Karpas-422 (cell line): ENCODE data around the gene GABRB2. TPM values are rescaled to one million over a fixed set of nuclear protein-coding genes. Genes with fewer than 3 reads are reported as not detected.

Experiments
- DNase-seq: peaks from one replicate; pipeline ENCODE4 v3.0.0-alpha.2; 2015
- H2AFZ ChIP-seq: fragments of 200-600 bp; sonication (generic); 2 replicates; pipeline ENCODE4 v1.6.1; 2014; ENCODE audit warnings: antibody characterized with exemption, low read length, mixed read lengths
- H3K27ac ChIP-seq: fragments of 200-600 bp; sonication (generic); 2 replicates; pipeline ENCODE4 v1.5.1; 2014; ENCODE audit warnings: mild to moderate bottlenecking, low read length, moderate library complexity
- H3K27me3 ChIP-seq: fragments of 200-600 bp; sonication (generic); 2 replicates; pipeline ENCODE4 v1.6.1; 2014; ENCODE audit warnings: low read length, mixed read lengths
- H3K36me3 ChIP-seq: fragments of 200-600 bp; sonication (generic); 2 replicates; pipeline ENCODE4 v1.6.1; 2014; ENCODE audit warnings: low read length, mixed read lengths; ENCODE audit not compliant: insufficient read depth
- H3K4me1 ChIP-seq: fragments of 200-600 bp; sonication (generic); 2 replicates; pipeline ENCODE4 v1.6.1; 2014; ENCODE audit warnings: mild to moderate bottlenecking, low read length, mixed read lengths
- H3K4me2 ChIP-seq: fragments of 200-600 bp; sonication (generic); 2 replicates; pipeline ENCODE4 v1.6.1; 2014; ENCODE audit warnings: low read length, low read depth, mild to moderate bottlenecking; ENCODE audit not compliant: poor library complexity, severe bottlenecking
- H3K4me3 ChIP-seq: fragments of 200-600 bp; sonication (generic); 2 replicates; pipeline ENCODE4 v1.5.1; 2014; ENCODE audit warnings: mild to moderate bottlenecking, antibody characterized with exemption, low read length, mixed read lengths
- H3K79me2 ChIP-seq: fragments of 200-600 bp; sonication (generic); 2 replicates; pipeline ENCODE4 v1.6.1; 2014; ENCODE audit warnings: mild to moderate bottlenecking, low read length, mixed read lengths
- H3K9ac ChIP-seq: fragments of 200-600 bp; sonication (generic); 2 replicates; pipeline ENCODE4 v1.6.0; 2014; ENCODE audit warnings: low read length
- H3K9me2 ChIP-seq: fragments of 200-600 bp; sonication (generic), shearing (Covaris generic); replicated peaks from 2 replicates; pipeline ENCODE4 v1.6.0; 2014; ENCODE audit warnings: mild to moderate bottlenecking, low read length, moderate library complexity; ENCODE audit not compliant: insufficient read depth
- H3K9me3 ChIP-seq: fragments of 300-700, 200-600 bp; sonication (generic); 2 replicates; pipeline ENCODE4 v1.6.1; 2014; ENCODE audit warnings: low read length, mixed read lengths
- H4K20me1 ChIP-seq: fragments of 200-600 bp; sonication (generic); 2 replicates; pipeline ENCODE4 v1.6.1; 2014; ENCODE audit warnings: mild to moderate bottlenecking, antibody characterized with exemption, low read length, low read depth; ENCODE audit not compliant: insufficient read depth
- total RNA-seq: library from RNA; depleted of rRNA; stranded (reverse); fragments of >200 nt; shearing (Covaris generic); gene quantifications from 2 replicates; pipeline ENCODE4 v1.2.3, GENCODE V29; 2014; ENCODE audit warnings: low replicate concordance

GABRB2 gene
- total RNA-seq, 1 experiment from 2014 or later: not detected

DNA sequence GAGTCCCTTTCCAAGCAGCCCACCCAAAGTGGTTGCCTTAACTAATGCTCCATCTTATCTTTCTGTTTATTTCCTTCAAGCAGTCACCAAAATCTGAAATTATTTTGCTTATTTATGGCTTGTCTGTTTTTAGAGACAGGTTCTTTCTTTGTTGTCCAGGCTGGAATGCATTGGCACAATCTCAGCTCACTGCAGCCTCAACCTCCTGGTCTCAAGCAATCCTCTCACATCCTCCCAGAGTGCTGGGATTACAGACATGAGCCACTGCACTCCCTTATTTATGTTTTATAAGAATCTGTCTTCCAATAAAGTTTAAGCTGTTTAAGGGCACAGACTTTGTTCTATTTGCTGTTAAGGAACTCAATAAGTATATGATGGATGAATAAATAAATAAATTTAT, 133.7 kb downstream of the GABRB2 start:
- Histone ChIP-seq H3K79me2 (no peaks in the 10 kb centered on the region), H3K4me2 (no peak overlapping the region), H3K27me3 (no peaks in the 10 kb centered on the region), H3K4me1 (no peaks in the 10 kb centered on the region), H3K36me3 (no peaks in the 10 kb centered on the region), H4K20me1 (no peaks in the 10 kb centered on the region), H3K9ac (no peak overlapping the region), H3K9me2 (0 out of 2 replicates have a peak, but pooled peaks cover 3% of the 10 kb centered on the region), H3K27ac (no peak overlapping the region), H3K4me3 (no peak overlapping the region), H3K9me3 (peaks cover 7% of the 10 kb centered on the region), H2AFZ (no peak overlapping the region)
- DNase-seq: no peak

DNA sequence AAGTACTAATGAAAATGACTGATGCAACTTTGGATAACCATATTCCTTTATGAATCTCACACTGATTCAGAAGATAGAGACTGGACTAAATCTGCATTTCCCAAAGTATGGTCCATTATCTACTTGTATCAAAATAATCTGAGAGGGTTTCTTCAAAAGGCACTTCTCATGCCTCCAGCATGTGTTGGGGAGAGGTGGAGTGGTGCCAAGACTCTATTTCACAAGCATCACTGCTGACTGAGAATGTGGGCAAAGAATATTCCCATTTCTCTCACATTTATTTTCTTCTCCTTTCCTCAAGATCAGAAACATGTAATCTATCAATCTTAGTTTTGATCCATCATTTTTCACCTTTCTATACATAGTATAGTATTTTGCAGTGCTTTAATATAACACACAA, 135.4 kb downstream of the GABRB2 start:
- Histone ChIP-seq H3K27me3 (no peaks in the 10 kb centered on the region), H4K20me1 (no peaks in the 10 kb centered on the region), H3K27ac (no peak overlapping the region), H3K79me2 (no peaks in the 10 kb centered on the region), H3K4me3 (no peak overlapping the region), H3K4me2 (no peak overlapping the region), H3K9me2 (0 out of 2 replicates have a peak, but pooled peaks cover 3% of the 10 kb centered on the region), H2AFZ (no peak overlapping the region), H3K36me3 (no peaks in the 10 kb centered on the region), H3K9ac (no peak overlapping the region), H3K9me3 (peaks cover 6% of the 10 kb centered on the region), H3K4me1 (no peaks in the 10 kb centered on the region)
- no peak for DNase-seq

DNA sequence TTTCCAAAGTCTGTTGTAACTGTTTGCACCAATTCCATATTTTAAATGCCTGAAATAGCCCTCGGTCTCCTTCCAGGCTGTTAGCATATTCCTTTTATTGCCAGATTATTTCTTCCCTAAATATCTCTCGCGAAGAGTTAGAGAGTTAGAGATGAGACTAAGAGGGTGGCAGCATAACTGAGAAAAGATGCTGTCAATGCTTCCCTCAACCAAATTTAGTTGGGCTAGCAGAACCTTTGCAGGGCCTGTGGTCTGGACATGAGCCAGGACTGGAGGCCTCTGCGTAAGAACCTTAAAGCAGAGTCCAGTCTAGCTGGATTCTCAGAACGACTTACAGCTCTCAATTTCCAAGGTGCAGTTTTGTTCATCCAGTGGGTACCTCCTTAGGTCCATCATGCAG, 135.9 kb downstream of the GABRB2 start:
- Histone ChIP-seq H3K9me3 (peaks cover 3% of the 10 kb centered on the region; the same call in 1 of the 2 replicates), H3K4me2 (no peak overlapping the region), H2AFZ (no peak overlapping the region), H4K20me1 (no peaks in the 10 kb centered on the region), H3K27me3 (no peaks in the 10 kb centered on the region), H3K79me2 (no peaks in the 10 kb centered on the region), H3K36me3 (no peaks in the 10 kb centered on the region), H3K4me3 (no peak overlapping the region), H3K27ac (no peak overlapping the region), H3K9me2 (0 out of 2 replicates have a peak, but pooled peaks cover 3% of the 10 kb centered on the region), H3K9ac (no peak overlapping the region), H3K4me1 (no peaks in the 10 kb centered on the region)
- no peak for DNase-seq

DNA sequence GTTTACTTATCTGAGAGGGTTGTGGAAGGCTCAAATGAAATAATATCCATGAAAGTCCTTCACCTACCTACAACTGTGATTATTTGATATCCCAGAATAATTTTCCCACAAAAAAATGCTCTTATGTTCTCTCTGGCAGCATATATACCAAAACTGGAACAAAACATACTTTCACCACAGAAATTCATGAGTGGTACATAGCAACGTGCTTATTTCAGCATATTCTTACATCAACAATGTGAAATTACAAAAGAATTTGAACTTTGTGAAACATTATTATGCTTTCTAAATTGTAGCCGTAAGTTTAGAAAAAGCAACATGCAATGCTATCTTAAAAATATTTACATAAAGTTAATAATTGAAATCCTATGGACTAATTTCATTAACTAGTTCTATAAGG, 137.1 kb downstream of the GABRB2 start:
- Histone ChIP-seq H3K9me3 (peaks cover 3% of the 10 kb centered on the region; the same call in 1 of the 2 replicates), H2AFZ (no peak overlapping the region), H3K79me2 (no peaks in the 10 kb centered on the region), H3K36me3 (no peaks in the 10 kb centered on the region), H4K20me1 (no peaks in the 10 kb centered on the region), H3K27ac (no peak overlapping the region), H3K4me3 (no peak overlapping the region), H3K9ac (no peak overlapping the region), H3K4me2 (no peak overlapping the region), H3K9me2 (0 out of 2 replicates have a peak, but pooled peaks cover 3% of the 10 kb centered on the region), H3K27me3 (no peaks in the 10 kb centered on the region), H3K4me1 (no peaks in the 10 kb centered on the region)
- DNase-seq: no peak

DNA sequence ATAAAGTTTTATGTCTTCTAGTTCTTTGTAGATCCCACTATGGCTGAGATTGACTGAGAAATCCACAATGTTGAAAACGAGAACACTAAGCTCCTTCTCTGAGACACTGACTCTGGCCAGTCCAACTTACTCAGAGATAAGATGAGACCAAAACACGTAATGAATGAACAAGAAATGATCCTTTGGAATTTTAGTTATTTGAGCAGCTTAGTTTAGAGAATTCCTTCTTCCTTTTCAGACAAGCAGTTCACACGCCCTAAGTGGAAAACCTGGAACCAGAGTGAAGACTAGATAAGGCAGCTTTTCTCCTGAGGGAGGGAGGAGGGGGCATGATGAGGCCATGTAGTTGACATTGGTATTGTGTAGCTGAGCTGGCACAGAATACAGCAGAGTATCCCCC, 139.6 kb downstream of the GABRB2 start:
- Histone ChIP-seq H3K9me3 (peaks cover 3% of the 10 kb centered on the region; the same call in 1 of the 2 replicates), H3K79me2 (no peaks in the 10 kb centered on the region), H3K27me3 (no peaks in the 10 kb centered on the region), H3K9ac (no peak overlapping the region), H3K4me3 (no peak overlapping the region), H3K4me2 (no peak overlapping the region), H4K20me1 (no peaks in the 10 kb centered on the region), H3K27ac (no peak overlapping the region), H3K9me2 (0 out of 2 replicates have a peak, but pooled peaks cover 3% of the 10 kb centered on the region), H2AFZ (no peak overlapping the region), H3K4me1 (no peaks in the 10 kb centered on the region), H3K36me3 (no peaks in the 10 kb centered on the region)
- no peak for DNase-seq

DNA sequence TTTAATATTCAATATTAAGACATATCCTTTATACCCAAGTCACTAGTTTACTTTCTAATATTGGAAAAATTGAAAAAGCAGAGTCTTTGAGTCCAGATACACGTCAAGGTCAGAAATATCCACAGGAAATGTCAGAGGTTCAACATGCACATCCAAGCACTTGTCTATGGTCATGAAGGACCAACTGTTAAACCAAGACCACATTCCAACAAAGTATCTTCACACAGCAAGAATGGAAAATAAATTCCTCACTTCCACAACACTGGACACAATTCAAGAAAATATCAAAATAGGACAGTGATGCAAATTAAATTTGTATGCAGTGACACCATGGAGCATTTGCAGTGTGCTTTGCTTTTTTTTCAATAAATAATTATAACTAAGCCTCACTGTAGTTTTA, 142.5 kb downstream of the GABRB2 start:
- H3K4me3 ChIP-seq: no peak overlapping the region
- no peak overlapping the region for H3K4me2 ChIP-seq
- no peaks in the 10 kb centered on the region for H3K79me2 ChIP-seq
- H3K36me3 ChIP-seq: no peaks in the 10 kb centered on the region
- no peaks in the 10 kb centered on the region for H3K27me3 ChIP-seq
- no peak for DNase-seq
- H3K9ac ChIP-seq: no peak overlapping the region
- no peaks in the 10 kb centered on the region for H3K9me2 ChIP-seq
- H4K20me1 ChIP-seq: no peaks in the 10 kb centered on the region
- H3K4me1 ChIP-seq: no peaks in the 10 kb centered on the region
- H2AFZ ChIP-seq: no peak overlapping the region
- H3K27ac ChIP-seq: no peak overlapping the region
- peaks cover 3% of the 10 kb centered on the region; the same call in 1 of the 2 replicates for H3K9me3 ChIP-seq

DNA sequence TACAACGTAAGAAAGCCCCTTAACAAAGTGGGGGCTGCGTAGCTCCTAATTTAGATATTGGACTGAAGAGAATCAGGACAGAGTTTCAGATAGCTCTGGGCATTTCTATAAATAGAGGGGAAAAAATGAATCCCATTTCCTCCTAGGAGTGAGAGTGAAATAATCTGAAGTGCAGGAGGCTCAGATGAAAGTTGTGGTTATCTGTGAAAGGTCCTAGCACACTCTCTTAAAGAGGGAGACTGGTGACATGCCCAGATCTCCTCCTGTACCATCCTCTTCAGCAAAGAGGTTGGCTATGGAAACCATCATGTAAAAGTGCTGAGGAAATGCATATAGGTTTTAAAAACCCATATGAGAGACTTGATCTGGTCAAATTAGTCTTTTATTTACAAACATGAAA, 143.4 kb downstream of the GABRB2 start:
- no peaks in the 10 kb centered on the region for H3K79me2 ChIP-seq
- no peaks in the 10 kb centered on the region for H4K20me1 ChIP-seq
- H3K4me2 ChIP-seq: no peak overlapping the region
- no peaks in the 10 kb centered on the region for H3K4me1 ChIP-seq
- H3K27me3 ChIP-seq: no peaks in the 10 kb centered on the region
- H3K9me2 ChIP-seq: no peaks in the 10 kb centered on the region
- H3K4me3 ChIP-seq: no peak overlapping the region
- DNase-seq: no peak
- H3K27ac ChIP-seq: no peak overlapping the region
- H3K36me3 ChIP-seq: no peaks in the 10 kb centered on the region
- H2AFZ ChIP-seq: no peak overlapping the region
- peaks cover 3% of the 10 kb centered on the region; the same call in 1 of the 2 replicates for H3K9me3 ChIP-seq
- H3K9ac ChIP-seq: no peak overlapping the region

DNA sequence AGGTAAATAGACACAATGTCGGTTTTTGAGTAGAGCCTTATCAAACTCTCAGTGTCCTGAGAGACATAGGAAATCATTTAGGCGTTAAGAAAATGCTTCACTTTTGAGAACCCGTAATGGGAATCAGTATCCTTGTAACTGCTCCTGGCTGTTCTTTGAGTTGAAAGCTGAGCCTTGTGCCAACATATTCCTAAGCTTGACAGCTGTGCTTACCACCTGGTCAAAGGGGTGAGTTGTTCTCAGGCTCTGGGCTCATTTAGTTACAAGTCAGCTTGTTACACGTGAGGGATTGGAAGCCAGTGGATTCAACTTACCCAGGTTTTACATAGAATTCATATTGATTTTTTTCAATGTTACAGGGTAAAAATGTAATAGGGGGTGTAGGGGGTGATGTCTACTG, 145.9 kb downstream of the GABRB2 start:
- Histone ChIP-seq H2AFZ (no peak overlapping the region), H4K20me1 (no peaks in the 10 kb centered on the region), H3K36me3 (no peaks in the 10 kb centered on the region), H3K9me3 (no peaks in the 10 kb centered on the region; the same call in 1 of the 2 replicates), H3K4me3 (no peak overlapping the region), H3K27ac (no peak overlapping the region), H3K4me2 (no peak overlapping the region), H3K9ac (no peak overlapping the region), H3K4me1 (no peaks in the 10 kb centered on the region), H3K9me2 (no peaks in the 10 kb centered on the region), H3K79me2 (no peaks in the 10 kb centered on the region), H3K27me3 (no peaks in the 10 kb centered on the region)
- no peak for DNase-seq
